SK-N-SH (cell line): ENCODE results near the gene ZSWIM3.

Experiments used
- CHD2 ChIP-seq: fragments of 150-350 bp; IDR thresholded peaks from 2 replicates; pipeline ENCODE4 v1.6.1; 2018; ENCODE audit warnings: low read length; ENCODE audit not compliant: partially characterized antibody
- CTCF ChIP-seq: fragments of 200-600 bp; sonication (generic); IDR thresholded peaks from 2 replicates; pipeline ENCODE4 v1.6.1; 2017; ENCODE audit warnings: antibody characterized with exemption, mild to moderate bottlenecking, moderate library complexity
- ELF1 ChIP-seq: IDR thresholded peaks from 2 replicates; pipeline ENCODE4 v1.4.0; 2012
- FOXM1 ChIP-seq: IDR thresholded peaks from 2 replicates; pipeline ENCODE4 v1.4.0; 2012; ENCODE audit warnings: low read depth, mild to moderate bottlenecking
- GABPA ChIP-seq: IDR thresholded peaks from 2 replicates; pipeline ENCODE4 v1.4.0; 2012; ENCODE audit warnings: low read depth, mild to moderate bottlenecking
- GATA2 ChIP-seq: sonication (generic); formaldehyde crosslinking; IDR thresholded peaks from 2 replicates; pipeline ENCODE4 v1.5.0; 2020; ENCODE audit warnings: mild to moderate bottlenecking, missing genetic modification reagents
- IRF3 ChIP-seq: fragments of 150-350 bp; IDR thresholded peaks from 2 replicates; pipeline ENCODE4 v1.6.1; 2016; ENCODE audit warnings: mild to moderate bottlenecking, low read depth, low read length
- JUND ChIP-seq: IDR thresholded peaks from 2 replicates; pipeline ENCODE4 v1.4.0; 2012
- MAX ChIP-seq: IDR thresholded peaks from 2 replicates; pipeline ENCODE4 v1.4.0; 2012; ENCODE audit warnings: low read depth
- NRF1 ChIP-seq: IDR thresholded peaks from 2 replicates; pipeline ENCODE4 v1.6.1; 2012; ENCODE audit warnings: low read depth, mild to moderate bottlenecking, low read length
- POLR2AphosphoS5 ChIP-seq: IDR thresholded peaks from 2 replicates; pipeline ENCODE4 v1.6.1; 2012; ENCODE audit warnings: low read depth, low read length
- RFX5 ChIP-seq: IDR thresholded peaks from 2 replicates; pipeline ENCODE4 v1.6.1; 2012; ENCODE audit warnings: mild to moderate bottlenecking, improper control_type of control experiment, low read length
- TAF1 ChIP-seq: IDR thresholded peaks from 2 replicates; pipeline ENCODE4 v1.6.1; 2012; ENCODE audit warnings: low read depth, mild to moderate bottlenecking, low read length, moderate library complexity, borderline replicate concordance
- ZBTB33 ChIP-seq: IDR thresholded peaks from 2 replicates; pipeline ENCODE4 v1.4.0; 2012; ENCODE audit warnings: low read depth, borderline replicate concordance

GRCh38 chr20:45852326-45852725 is 5.1 kb upstream of the ZSWIM3 start:
- TF ChIP-seq CTCF (no peak), POLR2AphosphoS5 (no peak), ZBTB33 (no peak), GABPA (no peak), CHD2 (no peak), JUND (no peak), ELF1 (no peak), NRF1 (no peak), FOXM1 (no peak), IRF3 (no peak), MAX (no peak), TAF1 (no peak), RFX5 (no peak), GATA2 (CRISPR knock-in tag) (no peak)
